ENCODE data around the gene LPCAT3.

DNA sequence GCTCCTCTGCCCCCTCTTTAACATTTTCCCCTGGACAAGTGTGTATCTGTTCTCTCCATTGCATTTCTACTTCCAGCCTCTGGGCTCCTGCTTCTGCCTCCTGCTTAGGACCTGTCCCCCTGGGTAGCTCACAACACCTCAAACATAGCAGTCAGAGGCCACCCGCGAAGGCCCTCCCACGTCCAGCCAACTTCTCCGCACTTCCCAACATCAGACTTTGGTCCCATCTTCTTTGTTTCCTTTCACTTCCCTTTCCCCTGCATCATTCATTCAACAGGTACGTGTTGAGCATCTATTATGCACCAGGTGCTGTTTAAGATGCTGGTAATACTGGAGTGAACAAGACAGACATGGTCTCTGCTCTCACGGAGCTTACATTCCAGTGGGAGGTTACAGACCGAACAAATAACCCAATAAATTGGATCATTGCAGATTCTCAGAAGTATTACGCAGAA is 71.3 kb downstream of the LPCAT3 start:
- no peak for TF ChIP-seq SP1 (IDR thresholded peaks at IDR 0.05)
- TF ChIP-seq HDGF (IDR thresholded peaks at IDR 0.05; ENCODE audit: borderline replicate concordance), result no peak
- no peak for TF ChIP-seq FOXM1 (IDR thresholded peaks at IDR 0.05; ENCODE audit: borderline replicate concordance)
- no peak for TF ChIP-seq SUZ12 (IDR thresholded peaks at IDR 0.05)
- no peak for TF ChIP-seq TARDBP (IDR thresholded peaks at IDR 0.05)
- TF ChIP-seq, protein P1, sequence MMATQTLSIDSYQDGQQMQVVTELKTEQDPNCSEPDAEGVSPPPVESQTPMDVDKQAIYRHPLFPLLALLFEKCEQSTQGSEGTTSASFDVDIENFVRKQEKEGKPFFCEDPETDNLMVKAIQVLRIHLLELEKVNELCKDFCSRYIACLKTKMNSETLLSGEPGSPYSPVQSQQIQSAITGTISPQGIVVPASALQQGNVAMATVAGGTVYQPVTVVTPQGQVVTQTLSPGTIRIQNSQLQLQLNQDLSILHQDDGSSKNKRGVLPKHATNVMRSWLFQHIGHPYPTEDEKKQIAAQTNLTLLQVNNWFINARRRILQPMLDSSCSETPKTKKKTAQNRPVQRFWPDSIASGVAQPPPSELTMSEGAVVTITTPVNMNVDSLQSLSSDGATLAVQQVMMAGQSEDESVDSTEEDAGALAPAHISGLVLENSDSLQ (IDR thresholded peaks at IDR 0.05), result no peak
- TF ChIP-seq ZNF384 (IDR thresholded peaks at IDR 0.05), result no peak
- TF ChIP-seq FOXA1 (IDR thresholded peaks at IDR 0.05), result no peak
- no peak for TF ChIP-seq ARNT (IDR thresholded peaks at IDR 0.05)
- TF ChIP-seq NFRKB (IDR thresholded peaks at IDR 0.05), result no peak
- TF ChIP-seq BHLHE40 (IDR thresholded peaks at IDR 0.05; ENCODE audit: borderline replicate concordance), result no peak
